Measurements from ENCODE around the gene TNFAIP8.
"Not testable (repeated sequence)": the region's sequence is repeated elsewhere in the genome, so short reads cannot be mapped to it uniquely, and the experiment has no call there.

The TNFAIP8 gene

GRCh38 chr5:119398727-119399466, 43.1 kb downstream of the TNFAIP8 start:
- DNase-seq: no peak

- no peak for DNase-seq
These were observed 44.4 kb downstream of the TNFAIP8 start for GRCh38 chr5:119400245-119400644.

- DNase-seq: no peak
These were observed 46.3 kb downstream of the TNFAIP8 start for GRCh38 chr5:119402081-119402480.

- DNase-seq: no peak
These were observed 46.7 kb downstream of the TNFAIP8 start for GRCh38 chr5:119402555-119402954.

- DNase-seq: no peak
These were observed 48.2 kb downstream of the TNFAIP8 start for GRCh38 chr5:119404033-119404432.

GRCh38 chr5:119405419-119405818, 49.6 kb downstream of the TNFAIP8 start:
- DNase-seq: no peak

GRCh38 chr5:119406551-119407110, 50.8 kb downstream of the TNFAIP8 start:
- DNase-seq: no peak

GRCh38 chr5:119409235-119409815, 53.5 kb downstream of the TNFAIP8 start:
- no peak for DNase-seq

GRCh38 chr5:119410448-119411159, 54.8 kb downstream of the TNFAIP8 start:
- no peak for DNase-seq

- peak; percentile 59 for DNase-seq
These were observed 55.8 kb downstream of the TNFAIP8 start for GRCh38 chr5:119411361-119412278.

- DNase-seq: no peak
These were observed 56.7 kb downstream of the TNFAIP8 start for GRCh38 chr5:119412279-119413227.

DNA sequence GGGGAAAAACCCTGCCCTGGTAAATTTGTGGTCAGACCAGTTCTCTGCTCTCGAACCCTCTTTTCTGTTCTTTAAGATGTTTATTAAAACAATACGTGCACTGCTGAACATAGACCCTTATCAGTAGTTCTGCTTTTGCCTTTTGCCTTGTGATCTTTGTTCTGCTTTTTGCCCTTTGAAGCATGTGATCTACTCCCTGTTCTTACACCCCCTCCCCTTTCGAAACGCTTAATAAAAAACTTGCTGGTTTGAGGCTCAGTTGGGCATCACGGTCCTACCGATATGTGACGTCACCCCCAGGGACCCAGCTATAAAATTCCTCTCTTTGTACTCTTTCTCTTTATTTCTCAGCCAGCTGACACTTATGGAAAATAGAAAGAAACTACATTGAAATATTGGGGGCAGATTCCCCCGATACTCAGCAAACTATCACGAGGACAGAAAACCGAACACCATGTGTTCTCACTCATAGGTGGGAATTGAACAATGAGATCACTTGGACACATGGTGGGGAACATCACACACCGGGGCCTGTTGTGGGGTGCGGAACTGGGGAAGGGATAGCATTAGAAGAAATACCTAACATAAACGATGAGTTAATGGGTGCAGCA, 58.4 kb downstream of the TNFAIP8 start:
- DNase-seq: not testable (repeated sequence)

DNA sequence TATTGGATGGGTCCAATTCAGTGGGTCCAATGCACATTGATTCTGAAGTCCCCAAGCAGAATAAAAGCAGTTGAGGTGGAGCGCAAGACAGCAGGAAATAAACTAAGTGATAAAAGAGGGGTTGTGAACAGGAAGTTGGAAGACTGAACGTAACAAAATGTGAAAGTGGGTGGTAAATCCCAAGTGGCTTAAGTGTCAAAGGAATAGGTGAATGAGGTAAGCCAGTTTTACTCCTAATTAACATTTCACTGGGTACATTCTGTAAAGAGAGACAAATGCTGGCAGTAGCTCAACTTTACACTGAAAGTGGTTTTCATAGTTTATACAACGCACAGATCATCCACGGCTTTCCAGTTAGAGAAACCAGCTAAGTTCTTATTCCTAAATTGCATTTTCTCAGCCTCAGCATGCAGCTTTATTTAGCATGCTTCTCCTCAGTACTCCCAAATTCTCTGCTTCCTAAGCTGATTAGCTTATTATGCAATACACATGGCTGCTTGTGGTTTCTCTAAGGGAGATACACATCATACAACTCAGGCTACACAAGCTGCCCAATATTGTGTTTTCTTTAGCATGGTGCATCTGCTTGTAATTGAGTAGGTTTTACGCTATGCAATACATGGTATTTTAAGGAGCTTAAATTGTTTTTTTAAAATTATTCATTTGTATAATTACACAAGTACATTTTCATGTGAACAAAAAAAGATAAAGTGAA, 62.2 kb downstream of the TNFAIP8 start:
- no peak for DNase-seq

GRCh38 chr5:119418606-119419100, 62.8 kb downstream of the TNFAIP8 start:
- no peak for DNase-seq

- no peak for DNase-seq
These were observed 64.3 kb downstream of the TNFAIP8 start for GRCh38 chr5:119420169-119420568.

DNA sequence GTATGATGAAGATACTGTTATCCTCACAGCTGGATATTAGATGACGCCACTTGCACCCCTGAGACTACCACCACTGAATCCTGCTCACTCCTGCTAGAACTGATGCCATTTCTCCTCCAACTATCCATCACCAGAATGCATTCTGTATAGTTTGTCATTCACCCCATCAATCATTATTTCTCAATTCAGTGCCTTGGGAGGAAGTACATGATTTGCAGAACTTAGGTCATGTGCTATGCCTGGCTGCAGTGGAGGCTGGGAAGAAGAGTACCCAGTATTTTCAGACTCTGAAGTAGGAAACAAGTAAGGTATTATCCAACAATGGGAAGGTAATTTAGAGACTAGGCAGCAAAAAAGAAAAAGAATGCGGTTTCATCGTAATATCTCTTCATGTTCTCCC, 70.2 kb downstream of the TNFAIP8 start:
- no peak for DNase-seq

- DNase-seq: no peak
These were observed 71.2 kb downstream of the TNFAIP8 start for GRCh38 chr5:119427060-119427459.

DNA sequence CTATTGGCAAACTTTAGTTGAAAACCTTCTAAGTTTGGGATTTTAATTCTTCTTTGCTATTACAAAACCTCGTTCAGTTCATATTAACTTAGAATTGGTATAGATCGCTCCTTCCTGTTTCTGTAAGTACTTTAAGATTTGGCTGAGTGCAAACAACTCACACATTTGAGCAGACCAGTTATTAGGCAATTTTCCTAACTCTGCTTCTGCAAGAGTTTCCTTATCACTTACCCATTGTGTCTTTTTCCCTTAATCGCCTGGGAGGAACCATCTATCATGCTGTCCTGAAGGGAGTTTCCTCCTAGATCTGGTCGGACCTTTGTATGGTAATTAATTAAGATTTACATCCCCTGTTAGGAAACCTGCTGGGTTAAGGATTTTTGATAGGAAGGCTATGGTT, 71.8 kb downstream of the TNFAIP8 start:
- not testable (repeated sequence) for DNase-seq

DNA sequence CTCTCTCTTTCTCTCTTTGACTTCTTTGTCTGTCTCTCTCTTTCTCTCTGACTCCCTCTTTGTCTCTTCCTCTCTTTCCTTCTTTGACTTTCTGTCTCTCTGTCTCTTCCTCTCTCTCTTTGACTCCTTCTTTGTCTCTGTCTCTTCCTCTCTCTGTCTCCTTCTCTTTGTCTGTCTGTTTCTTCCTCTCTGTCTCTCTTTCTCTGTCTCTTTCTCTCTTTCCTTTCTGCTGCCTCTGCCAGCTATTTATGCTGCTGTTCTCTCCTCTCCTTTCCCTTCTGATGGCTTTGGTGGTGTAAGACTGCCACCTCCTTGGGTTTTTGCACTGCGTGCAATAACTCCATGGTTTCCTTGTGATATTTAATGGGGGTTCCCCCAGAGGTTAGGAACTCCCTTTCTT, 72.3 kb downstream of the TNFAIP8 start:
- DNase-seq: not testable (repeated sequence)

DNA sequence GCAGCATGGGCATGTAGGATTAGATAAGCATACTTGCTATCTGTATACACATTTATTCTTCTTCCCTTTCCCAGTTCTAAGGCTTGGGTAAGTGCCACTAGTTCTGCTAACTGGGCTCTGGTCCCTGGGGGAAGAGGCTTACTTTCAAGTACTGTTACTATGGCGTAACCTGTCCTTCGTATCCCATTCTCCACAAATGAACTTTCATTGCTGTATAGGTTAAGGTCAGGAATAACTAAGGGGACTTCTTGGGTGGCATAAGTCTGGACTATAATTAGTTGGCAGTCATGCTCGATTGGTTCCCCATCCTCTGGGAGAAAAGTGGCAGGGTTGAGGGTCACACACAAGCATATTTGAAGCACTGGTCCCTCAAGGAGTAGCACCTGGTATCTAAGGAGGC, 72.8 kb downstream of the TNFAIP8 start:
- DNase-seq: not testable (repeated sequence)

Measured in activated CD8-positive, alpha-beta memory T cell treated with anti-CD3 and anti-CD28 coated beads, Interleukin-2, amount 50 U/mL, for 4 hours (primary cell).